Neural crest cell (in vitro differentiated cells): ENCODE results near the gene STPG1. TPM values are rescaled to one million over a fixed set of nuclear protein-coding genes. Genes with fewer than 3 reads are reported as not detected.
A peak's percentile ranks its signal among the peaks of the same experiment; 100 is the strongest.

Source experiments
- DNase-seq: peaks from one replicate; pipeline ENCODE4 v3.0.0; 2021; ENCODE audit warnings: low read depth, mixed read lengths, low spot score
- H3K27ac Mint-ChIP-seq: one replicate; pipeline ENCODE4 v1.8.0; 2021; ENCODE audit warnings: mild to moderate bottlenecking, mixed read lengths; ENCODE audit not compliant: unreplicated experiment
- H3K27me3 Mint-ChIP-seq: 2 replicates; pipeline ENCODE4 v1.8.0; 2021; ENCODE audit warnings: low read depth, mild to moderate bottlenecking, mixed read lengths
- H3K36me3 Mint-ChIP-seq: 2 replicates; pipeline ENCODE4 v1.8.0; 2021; ENCODE audit warnings: low read depth, mild to moderate bottlenecking, mixed read lengths
- H3K4me1 Mint-ChIP-seq: 2 replicates; pipeline ENCODE4 v1.8.0; 2021; ENCODE audit warnings: mixed read lengths
- H3K4me3 Mint-ChIP-seq: one replicate; pipeline ENCODE4 v1.8.0; 2021; ENCODE audit warnings: mild to moderate bottlenecking, mixed read lengths
- H3K9me3 Mint-ChIP-seq: 2 replicates; pipeline ENCODE4 v1.8.0; 2021; ENCODE audit warnings: mixed read lengths
- total RNA-seq: library from RNA; stranded (reverse); gene quantifications from 2 replicates; pipeline ENCODE4 v1.2.1, GENCODE V29; 2021
- TF ChIP-seq, protein P1 (sequence below): fragments of 200-600 bp; sonication (generic); conservative IDR thresholded peaks from 2 replicates; pipeline ENCODE4 v1.5.0; 2021; ENCODE audit warnings: antibody characterized with exemption, mild to moderate bottlenecking

Gene STPG1
- total RNA-seq, 1 donor from 2014 or later: 7.7 TPM

GRCh38 chr1:24339996-24340395, 73.6 kb downstream of the STPG1 start:
- H3K4me1 Mint-ChIP-seq: peaks cover 46% of the 10 kb centered on the region
- DNase-seq: no peak
- H3K27ac Mint-ChIP-seq: peak overlapping the region; percentile 64
- TF ChIP-seq, protein P1, sequence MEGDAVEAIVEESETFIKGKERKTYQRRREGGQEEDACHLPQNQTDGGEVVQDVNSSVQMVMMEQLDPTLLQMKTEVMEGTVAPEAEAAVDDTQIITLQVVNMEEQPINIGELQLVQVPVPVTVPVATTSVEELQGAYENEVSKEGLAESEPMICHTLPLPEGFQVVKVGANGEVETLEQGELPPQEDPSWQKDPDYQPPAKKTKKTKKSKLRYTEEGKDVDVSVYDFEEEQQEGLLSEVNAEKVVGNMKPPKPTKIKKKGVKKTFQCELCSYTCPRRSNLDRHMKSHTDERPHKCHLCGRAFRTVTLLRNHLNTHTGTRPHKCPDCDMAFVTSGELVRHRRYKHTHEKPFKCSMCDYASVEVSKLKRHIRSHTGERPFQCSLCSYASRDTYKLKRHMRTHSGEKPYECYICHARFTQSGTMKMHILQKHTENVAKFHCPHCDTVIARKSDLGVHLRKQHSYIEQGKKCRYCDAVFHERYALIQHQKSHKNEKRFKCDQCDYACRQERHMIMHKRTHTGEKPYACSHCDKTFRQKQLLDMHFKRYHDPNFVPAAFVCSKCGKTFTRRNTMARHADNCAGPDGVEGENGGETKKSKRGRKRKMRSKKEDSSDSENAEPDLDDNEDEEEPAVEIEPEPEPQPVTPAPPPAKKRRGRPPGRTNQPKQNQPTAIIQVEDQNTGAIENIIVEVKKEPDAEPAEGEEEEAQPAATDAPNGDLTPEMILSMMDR: no peak
- no peaks in the 10 kb centered on the region for H3K27me3 Mint-ChIP-seq
- H3K36me3 Mint-ChIP-seq: no peaks in the 10 kb centered on the region
- H3K4me3 Mint-ChIP-seq: no peak overlapping the region
- no peaks in the 10 kb centered on the region for H3K9me3 Mint-ChIP-seq

- no peaks in the 10 kb centered on the region for H3K27me3 Mint-ChIP-seq
- TF ChIP-seq, protein P1: no peak
- H3K4me3 Mint-ChIP-seq: no peak overlapping the region
- no peaks in the 10 kb centered on the region for H3K36me3 Mint-ChIP-seq
- H3K4me1 Mint-ChIP-seq: peaks cover 46% of the 10 kb centered on the region
- H3K9me3 Mint-ChIP-seq: no peaks in the 10 kb centered on the region
- no peak for DNase-seq
- no peak overlapping the region for H3K27ac Mint-ChIP-seq
Measured at GRCh38 chr1:24338447-24338846, 75.1 kb downstream of the STPG1 start.

DNA sequence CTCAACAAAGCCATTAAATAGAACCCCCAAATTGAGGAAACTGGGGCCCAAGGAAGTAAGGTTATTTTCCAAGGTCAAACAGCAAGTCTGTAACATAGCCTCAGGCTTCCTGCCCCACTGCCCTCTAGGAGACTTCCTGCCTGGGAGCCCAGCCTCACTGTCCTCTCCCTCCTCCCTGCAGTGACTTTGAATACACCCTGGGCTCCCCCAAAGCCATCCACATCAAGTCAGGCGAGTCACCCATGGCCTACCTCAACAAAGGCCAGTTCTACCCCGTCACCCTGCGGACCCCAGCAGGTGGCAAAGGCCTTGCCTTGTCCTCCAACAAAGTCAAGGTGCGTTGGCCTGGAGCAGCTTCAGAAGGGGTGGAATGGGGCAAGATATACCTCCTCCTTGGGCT, 76.1 kb downstream of the STPG1 start:
- Mint-ChIP-seq H3K9me3 (no peaks in the 10 kb centered on the region), H3K27ac (peak overlapping the region; percentile 1)
- no peak for DNase-seq

DNA sequence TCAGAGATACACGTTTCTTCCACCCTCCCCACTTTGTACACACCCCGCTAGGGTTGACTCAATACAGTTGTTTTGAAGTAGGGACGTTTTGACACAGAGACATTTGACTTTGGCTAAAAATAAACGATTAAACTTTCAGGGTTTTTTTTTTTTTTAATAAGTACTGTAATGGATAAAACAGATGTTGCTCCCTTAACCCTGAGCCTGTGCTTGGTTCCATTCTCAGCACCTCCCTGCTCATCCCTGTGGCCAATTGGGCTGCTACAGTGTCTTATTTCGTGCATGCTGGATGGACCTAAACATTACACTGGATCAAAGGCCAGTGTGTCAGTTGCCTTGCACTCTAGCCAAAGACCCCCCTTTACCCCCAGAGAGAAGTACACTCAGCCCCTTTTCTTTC, 77.5 kb downstream of the STPG1 start:
- no peak for DNase-seq
- H3K27ac Mint-ChIP-seq: no peak overlapping the region
- TF ChIP-seq, protein P1: no peak
- H3K27me3 Mint-ChIP-seq: no peaks in the 10 kb centered on the region
- peaks cover 40% of the 10 kb centered on the region for H3K4me1 Mint-ChIP-seq
- H3K36me3 Mint-ChIP-seq: no peaks in the 10 kb centered on the region
- peaks cover 4% of the 10 kb centered on the region for H3K9me3 Mint-ChIP-seq
- no peak overlapping the region for H3K4me3 Mint-ChIP-seq

More for the DNA sequence above, 76.1 kb downstream of the STPG1 start:
- TF ChIP-seq, protein P1: no peak
- Mint-ChIP-seq H3K36me3 (no peaks in the 10 kb centered on the region), H3K4me1 (peaks cover 45% of the 10 kb centered on the region), H3K27me3 (no peaks in the 10 kb centered on the region), H3K4me3 (no peak overlapping the region)

- peak overlapping the region; percentile 27 for H3K27ac Mint-ChIP-seq
- peaks cover 12% of the 10 kb centered on the region for H3K27me3 Mint-ChIP-seq
- no peaks in the 10 kb centered on the region for H3K36me3 Mint-ChIP-seq
- H3K4me3 Mint-ChIP-seq: no peak overlapping the region
- peaks cover 4% of the 10 kb centered on the region for H3K9me3 Mint-ChIP-seq
- TF ChIP-seq, protein P1: no peak
- H3K4me1 Mint-ChIP-seq: peaks cover 14% of the 10 kb centered on the region
- DNase-seq: no peak
Measured at GRCh38 chr1:24331961-24332673, 81.5 kb downstream of the STPG1 start.
